Measurements from ENCODE around the gene NAALADL1. TPM values are rescaled to one million over a fixed set of nuclear protein-coding genes. Genes with fewer than 3 reads are reported as not detected.
A peak's percentile ranks its signal among the peaks of the same experiment; 100 is the strongest.
"Not testable (repeated sequence)": the region's sequence is repeated elsewhere in the genome, so short reads cannot be mapped to it uniquely, and the experiment has no call there.

The NAALADL1 gene
- polyA plus RNA-seq, 3 donors, result 8.7 to 13.5 (median 11.3) TPM

DNA sequence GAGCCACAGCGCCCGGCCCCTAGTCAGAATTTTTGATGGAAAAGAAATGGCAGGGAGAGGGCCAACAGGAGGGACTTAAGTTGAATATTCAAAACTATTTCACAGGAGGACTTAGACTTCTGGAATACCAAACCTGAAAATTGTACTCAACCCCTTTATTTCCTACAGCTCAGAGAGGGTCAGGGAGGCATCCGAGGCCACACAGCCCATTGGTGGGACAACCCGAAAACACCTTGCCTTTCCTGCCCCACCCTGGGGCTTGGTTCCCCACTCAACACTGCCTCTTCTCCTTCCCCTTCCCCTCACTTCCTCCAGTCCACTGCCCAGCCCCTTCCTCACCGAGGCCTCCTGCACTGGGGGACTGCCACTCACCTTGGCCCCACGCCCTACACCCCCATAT lies 1.4 kb downstream of the NAALADL1 start:
- DNase-seq, result no peak

DNA sequence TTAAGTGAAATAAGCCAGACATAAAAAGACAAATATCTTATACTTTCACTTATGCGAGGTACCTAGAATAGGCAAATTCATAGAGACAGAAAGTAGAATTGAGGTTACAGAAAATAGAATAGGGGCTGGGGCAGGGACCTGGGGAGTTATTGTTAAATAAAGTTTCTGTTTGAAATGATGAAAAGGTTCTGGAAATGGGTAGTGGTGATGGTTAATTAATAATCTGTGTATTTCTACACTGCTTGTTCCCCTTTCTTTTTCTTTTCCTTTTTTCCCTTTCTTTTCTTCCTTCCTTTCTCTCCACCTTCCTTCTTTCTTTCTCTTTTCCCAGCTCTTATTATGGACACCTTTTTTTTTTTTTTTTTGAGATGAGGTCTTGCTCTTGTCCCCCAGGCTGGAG lies 2.8 kb downstream of the NAALADL1 start:
- DNase-seq, result no peak

DNA sequence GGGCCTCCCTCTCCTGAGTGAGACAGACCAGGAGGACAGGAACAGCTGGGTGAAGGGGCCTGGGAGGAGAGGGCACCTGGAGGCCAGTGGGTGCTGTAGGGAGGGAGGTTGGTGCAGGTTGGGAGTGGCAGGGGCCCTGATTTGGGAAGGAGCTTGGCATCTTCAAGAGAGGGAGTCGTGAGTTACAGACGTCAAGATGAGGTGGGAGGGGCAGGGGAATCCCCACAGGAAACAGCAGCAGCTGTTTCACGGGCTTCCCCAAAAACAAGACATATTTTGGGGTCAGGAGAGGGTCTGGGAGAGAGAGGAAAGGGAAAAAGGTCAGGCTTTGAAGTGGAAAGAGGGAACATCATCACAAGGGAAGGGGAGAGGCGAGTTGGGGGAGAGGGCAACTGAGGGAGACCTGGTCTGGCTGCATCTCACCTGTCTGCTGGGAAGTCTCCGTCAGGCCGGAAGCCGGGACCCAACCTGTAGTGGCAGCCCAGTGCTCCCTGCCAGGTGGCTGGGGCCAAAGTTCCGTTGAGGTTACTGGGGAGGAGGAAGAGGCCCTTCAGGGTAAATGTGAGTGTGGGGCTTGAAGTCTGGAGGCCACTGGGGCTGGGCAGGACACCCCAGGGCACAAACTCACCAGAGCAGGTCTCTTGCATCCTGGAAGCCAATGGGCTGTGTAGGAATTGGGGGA lies 4.4 kb downstream of the NAALADL1 start:
- DNase-seq, result no peak

DNA sequence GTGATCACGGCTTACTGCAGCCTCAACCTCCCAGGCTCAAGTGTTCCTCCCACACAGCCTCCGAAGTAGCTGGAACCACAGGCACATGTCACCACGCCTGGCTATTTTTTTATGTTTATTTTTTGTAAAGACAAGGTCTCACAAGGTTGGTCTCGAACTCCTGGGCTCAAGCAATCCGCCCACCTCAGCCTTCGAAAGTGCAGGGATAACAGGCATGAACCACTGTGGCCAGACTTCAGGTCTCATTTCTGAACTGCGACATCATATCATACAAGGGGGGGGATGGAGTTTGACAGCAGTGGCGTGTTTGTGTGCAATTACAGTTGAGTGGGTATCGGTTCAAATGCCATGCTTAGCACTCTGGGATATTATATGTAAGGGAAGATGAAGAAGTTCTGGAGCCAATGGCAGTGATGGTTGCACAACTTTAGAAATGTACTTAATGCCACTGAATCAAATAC lies 6.9 kb downstream of the NAALADL1 start:
- no peak for DNase-seq

DNA sequence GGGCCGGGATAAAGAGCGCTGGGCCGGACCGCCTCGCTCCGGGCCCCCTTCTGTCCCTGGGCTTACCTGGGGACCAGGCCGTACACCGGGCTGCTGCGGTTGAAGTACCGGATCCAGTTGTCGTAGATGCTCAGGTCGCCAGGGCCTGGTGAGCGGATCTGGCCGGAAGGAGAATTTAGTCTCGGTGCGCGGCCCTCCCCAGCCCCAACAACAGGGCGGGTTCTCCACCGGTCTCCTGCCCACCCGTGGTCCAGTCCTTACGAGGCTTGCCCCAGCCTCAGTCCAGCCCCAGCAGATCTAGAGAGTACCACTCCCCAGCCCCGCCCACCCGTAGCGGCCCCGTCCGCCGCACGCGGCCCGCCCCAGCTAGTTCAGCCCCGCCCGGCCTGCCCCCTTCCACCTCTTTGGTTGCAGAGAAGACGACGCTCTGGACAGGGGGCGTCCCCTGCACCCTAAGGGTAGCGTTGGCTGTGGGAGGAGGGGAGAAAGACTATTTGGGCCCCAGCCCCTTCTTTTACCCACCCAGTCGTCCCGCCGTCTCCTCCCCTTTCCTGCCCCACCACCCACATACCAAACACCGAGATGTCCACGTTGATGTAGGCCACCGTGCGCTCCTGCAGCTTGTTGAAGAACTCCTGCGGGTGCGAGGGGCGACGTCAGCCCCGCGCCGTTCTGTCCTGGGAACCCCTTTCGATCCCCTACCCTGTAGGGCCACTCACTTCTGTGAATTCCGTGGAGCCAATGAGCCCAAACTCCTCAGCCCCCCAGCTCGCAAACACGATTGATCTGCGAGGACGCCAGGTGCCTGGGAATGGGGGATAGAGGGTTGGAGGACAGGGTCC lies 10.6 kb downstream of the NAALADL1 start:
- DNase-seq, result no peak

DNA sequence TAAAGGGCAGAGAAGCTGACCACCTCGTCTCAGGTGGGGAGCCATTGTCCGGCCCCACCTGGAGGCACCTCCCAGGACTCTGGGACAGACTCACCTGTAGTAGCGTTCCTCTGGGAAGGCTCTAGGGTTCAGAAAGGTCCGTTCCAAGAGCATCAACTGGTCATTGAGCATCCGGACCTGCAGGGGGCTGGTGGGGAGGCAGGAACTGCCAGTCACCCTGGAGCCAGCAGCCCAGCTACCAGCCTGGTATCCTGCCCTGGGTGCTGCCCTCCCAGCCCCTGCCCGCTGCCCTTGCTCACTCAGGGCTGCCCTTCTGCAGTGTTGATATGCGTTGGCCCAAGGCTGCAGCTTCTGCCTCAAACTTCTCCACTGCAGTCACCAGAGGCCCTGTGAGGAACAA lies 12.6 kb downstream of the NAALADL1 start:
- DNase-seq, result no peak

DNA sequence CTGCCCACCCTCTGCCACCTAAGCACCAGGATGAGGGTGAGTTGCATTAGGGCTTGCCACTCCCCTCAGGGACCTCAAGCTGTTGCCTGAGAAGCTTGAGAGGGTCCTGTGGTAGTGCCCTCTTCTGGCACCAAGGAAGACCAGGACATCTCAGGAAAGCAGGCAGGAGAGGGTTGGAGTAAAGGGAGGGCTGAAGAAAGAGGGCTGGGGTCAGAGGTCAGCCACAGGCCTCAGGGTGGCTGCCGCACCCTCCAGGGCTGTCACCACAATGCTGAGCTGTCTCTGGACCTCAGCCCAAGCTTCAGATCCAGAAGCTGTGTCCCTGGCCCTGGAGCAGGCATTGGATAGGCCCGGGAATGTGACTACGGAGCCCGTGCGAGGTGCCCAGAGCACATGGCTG lies 13.3 kb downstream of the NAALADL1 start:
- no peak for DNase-seq

DNA sequence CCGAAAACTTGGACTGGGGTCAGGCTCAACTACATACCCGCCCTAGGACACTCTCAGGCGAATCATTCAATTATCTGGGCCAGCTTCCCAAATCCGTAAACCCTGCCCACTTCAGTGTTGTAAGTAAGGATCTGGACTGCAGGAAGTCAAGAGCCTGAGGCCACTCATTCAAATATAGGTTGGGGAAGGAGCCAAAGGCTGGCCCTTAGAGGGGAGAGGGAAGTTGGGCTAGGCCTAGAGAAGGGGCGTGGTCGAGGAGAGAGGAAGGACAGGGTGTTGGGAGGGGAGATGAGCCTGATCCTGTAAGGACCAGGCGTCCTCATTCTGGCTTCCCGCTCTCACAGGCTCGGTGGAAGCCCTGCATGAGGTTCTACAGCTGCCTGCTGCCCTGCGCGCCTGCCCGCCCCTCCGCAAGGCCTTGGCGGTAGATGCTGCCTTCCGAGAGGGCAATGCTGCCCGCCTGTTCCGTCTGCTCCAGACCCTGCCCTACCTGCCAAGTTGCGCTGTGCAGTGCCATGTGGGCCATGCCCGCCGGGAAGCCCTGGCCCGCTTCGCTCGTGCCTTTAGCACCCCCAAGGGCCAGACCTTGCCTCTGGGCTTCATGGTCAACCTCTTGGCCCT lies 14.4 kb downstream of the NAALADL1 start:
- DNase-seq, result no peak

DNA sequence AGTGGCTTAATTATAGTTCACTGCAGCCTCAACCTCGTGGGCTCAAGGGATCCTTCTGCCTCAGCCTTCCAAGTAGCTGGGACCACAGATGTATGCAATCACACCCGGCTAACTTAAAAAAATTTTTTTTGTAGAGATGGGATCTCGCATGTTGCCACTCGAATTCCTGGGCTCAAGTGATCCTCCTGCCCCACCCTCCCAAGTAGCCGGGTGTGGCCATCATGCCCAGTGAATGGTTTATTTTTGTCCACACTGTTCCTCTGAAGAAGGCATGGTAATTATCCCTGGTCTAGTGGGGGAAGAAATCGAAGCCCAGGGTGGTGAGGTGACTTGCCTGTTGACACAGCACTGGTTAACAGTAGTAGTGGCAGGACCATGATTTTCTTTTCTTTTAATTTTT lies 15.5 kb downstream of the NAALADL1 start:
- no peak for DNase-seq

DNA sequence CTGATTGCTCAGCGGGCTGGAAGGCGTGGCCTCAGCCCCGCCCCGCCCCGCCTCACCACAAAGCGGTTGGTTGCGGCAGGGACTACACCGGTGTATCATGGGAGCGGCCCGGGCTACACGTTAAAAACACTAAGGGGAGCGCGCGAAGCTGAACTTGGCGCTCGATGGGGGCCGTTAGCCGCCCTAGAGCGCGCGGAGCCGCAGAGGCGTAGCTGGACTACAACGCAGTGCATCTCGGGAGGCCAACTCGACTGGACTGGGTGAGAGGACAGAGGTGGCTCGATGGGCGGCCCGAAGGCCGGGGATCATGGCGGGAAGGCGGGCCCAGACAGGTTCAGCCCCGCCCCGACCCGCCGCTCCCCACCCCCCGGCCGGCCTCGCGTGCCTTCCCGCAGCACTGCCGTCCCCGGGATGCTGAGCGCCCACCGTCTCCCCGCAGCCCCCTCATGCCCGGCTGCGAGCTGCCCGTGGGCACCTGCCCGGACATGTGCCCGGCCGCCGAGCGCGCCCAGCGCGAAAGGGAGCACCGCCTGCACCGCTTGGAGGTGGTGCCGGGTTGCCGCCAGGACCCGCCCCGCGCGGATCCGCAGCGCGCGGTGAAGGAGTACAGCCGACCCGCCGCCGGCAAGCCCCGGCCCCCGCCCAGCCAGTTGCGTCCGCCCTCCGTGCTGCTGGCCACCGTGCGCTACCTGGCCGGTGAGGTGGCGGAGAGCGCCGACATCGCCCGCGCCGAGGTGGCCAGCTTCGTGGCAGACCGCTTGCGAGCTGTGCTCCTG lies 17.3 kb downstream of the NAALADL1 start, which contains the start of gene SAC3D1:
Gene SAC3D1 (plus strand): TSS at position 364 of the 776 bp plus-strand sequence. CDS start 83 bp downstream, at position 447.
- DNase-seq, result peak; percentile 93

DNA sequence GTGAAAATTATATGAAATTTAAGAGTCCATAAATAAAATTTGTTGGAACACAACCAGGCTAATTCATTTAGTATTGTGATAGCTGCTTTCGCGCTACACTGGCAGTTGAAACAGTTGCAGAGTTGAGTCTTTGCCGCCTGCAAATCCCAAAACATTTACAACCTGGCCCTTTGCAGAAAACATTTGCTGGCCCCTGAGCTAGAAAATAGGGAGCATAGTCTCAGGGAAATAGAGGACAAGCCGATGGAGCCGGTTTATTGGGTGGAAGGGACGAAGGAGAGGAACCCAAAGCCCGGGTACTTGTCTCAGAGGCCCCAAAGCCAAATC lies 17.9 kb downstream of the NAALADL1 start:
- DNase-seq, result no peak

DNA sequence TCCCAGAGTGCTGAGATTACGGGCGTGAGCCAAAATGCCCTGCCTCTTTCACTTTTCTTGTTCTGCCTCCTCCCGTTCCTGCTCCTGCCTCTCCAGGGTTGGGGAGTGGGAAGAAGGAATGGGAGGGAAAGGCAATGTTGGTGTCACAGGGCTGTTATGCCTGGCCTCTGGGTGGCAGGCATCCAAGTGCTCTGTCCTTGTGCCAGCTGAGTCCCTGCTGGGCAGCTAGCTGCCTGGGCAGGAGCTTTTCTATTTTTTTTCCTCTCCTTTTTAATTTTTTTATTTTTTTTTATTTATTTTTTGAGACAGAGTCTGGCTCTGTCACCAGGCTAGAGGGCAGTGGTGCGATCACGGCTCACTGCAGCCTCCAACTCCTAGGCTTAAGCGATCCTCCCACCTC lies 21.4 kb downstream of the NAALADL1 start:
- no peak for DNase-seq

DNA sequence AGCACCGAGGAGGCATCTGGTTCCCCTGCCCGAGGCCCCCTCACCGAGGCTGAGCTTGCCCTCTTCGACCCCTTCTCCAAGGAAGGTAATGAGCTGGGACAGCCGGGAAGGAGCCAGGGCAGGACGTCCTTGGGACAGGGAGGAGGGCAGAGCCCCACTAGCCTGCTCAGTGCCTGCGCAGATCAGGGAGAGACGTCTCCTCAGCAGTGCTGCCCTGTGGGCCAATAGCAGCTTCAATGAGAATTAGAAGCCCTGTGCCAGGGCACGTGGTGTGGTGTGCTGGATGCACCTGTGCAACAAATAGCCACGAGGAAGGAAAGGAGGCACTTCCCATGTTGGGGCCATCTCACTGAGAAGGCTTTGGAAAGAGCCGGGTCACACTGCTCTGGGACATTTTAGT lies 22.8 kb downstream of the NAALADL1 start:
- no peak for DNase-seq

DNA sequence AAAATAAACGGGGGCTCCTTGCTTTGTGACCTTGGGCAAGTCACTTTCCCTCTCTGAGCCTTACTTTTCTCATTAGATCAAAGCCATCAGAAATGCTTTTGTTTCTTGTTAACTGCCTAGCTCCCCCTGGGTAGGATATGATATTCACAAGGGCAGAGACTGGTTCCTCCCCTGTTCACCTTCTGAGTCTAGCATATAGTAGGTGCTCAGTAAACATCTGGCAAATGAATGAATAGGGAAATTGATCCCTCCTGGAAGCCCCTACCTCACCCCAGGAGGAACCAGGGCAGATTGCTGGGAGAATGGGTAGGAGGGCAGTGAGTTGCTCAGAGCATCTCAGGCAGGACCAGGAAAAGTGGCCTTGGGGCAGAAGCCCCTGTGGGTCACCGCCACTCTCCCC lies 23.9 kb downstream of the NAALADL1 start:
- DNase-seq, result no peak

DNA sequence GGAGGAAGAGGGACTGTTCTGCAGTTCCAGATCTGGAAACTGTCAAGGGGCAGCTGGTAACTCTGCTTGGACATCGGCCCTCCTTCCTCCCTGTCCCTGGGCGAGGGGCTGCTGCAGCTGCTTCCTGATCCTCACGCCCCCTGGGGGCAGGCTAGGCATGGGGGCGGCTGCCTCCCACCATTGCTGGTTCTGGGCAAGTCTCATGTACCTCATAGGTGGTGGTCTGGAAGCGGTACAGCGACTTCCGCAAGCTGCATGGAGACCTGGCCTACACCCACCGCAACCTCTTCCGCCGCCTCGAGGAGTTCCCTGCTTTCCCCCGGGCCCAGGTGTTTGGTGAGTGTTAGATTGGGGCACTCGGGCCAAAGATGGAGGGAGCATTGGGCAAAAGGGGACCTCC lies 26.1 kb downstream of the NAALADL1 start:
- no peak for DNase-seq

DNA sequence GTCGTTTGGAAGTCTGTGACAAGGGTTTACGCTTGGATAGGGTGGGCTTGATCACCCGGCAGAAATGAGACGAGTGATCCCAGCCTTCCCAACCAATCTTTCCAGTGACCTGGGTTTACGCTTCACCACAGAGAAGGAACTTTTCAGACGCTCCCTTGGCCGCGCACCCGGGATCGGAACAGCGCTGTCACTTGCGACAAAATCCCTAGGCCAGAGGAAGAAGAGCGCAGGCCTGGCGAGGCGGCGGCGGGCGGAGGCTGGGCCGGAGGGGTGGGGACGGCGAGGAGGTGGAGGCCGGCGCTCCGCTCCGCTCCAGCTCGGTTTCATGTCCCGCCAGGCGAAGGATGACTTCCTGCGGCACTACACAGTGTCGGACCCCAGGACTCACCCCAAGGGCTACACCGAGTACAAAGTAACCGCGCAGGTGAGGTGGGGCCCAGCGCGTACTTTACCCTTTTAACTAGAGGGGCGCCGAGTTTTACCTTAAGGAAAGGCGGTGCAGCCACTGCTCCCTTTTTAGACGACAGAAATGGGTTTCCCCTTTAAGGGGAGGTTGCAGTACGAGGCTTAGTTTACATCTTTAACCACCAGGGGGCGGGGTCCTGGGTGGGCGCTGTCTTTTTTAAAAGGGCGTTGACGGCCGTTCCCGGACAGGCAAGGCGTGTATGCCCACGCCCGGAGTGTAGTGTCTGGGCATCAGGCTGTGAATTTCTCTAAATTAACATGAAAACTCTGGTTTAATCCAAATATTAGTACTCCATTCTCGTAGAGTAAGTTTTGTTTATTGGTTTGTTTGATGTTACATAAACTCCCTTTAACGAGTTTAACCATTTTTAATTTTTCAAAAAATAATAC lies 30.9 kb downstream of the NAALADL1 start, which contains the start of gene SNX15:
Gene SNX15 (plus strand): TSS at position 227 of the 855 bp plus-strand sequence. CDS start 99 bp downstream, at position 326.
- DNase-seq, result peak; percentile 98

DNA sequence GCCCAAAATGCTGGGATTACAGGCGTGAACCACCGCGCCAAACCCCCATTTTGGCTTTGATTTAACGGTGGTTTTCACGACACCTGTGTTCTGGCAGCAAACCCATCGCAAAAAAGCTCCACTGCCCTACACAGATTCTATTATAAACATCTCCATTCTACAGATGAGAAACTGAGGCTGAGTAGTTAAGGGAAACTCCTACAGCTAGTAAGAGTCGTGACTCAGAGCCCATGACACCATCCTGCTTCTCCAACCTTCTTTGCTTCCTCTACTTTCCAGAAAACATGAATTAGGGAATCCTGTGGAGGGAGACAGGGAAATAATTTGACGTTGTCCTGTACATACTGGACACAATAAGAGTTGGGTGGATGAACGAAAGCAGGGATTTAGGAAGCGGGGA lies 31.5 kb downstream of the NAALADL1 start:
- no peak for DNase-seq

DNA sequence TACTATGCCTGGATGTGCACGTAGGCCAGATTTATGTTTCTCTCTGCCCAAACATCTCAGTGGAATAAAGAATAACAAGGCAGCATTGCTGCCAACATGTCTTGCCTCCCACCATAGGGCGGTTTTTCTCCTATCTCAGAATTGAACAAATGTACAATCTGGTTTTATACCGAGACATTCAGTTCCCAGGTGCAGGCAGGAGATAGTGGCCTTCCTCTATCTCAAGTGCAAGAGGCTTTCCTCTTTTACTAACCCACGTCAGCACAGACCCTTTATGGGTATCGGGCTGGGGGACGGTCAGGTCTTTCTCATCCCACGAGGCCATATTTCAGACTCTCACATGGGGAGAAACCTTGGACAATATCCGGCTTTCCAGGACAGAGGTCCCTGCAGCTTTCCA lies 34.9 kb downstream of the NAALADL1 start:
- DNase-seq, result not testable (repeated sequence)

DNA sequence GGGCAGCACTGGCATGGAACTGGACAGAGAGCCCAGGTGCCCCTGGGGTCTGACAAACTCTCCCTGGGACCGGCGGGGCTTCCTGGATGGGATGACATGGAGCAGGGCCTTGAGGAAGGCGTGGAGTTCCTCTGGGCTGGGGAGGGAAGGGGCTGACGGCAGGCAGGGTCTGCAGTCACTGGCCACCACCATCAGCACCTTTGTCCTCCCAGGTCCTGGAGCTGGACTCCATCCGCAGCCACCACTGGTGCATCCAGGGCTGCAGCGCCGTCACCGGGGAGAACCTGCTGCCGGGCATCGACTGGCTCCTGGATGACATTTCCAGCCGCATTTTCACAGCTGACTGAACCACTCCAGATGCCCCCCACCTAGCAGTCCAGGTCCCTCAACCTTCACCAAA lies 36.8 kb downstream of the NAALADL1 start:
- DNase-seq, result no peak

DNA sequence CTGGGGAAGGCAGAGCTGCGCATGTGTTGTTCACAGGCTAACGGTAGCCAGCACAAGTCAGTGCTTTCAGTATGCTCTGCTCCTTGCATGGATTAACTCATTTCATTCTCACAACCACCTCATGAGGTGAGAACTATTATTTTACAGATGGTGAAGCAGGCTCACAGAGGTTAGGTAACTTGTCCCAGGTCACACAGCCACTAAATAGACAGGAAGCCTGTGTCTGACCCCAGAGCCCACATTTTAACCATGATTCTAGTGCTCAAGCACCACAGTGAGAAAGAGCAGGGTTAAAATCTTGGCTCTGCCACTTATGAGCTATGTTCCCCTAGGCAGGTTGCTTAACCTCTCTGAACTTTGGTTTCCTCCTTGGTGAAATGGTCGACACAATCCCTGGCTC lies 37.4 kb downstream of the NAALADL1 start:
- DNase-seq, result no peak

DNA sequence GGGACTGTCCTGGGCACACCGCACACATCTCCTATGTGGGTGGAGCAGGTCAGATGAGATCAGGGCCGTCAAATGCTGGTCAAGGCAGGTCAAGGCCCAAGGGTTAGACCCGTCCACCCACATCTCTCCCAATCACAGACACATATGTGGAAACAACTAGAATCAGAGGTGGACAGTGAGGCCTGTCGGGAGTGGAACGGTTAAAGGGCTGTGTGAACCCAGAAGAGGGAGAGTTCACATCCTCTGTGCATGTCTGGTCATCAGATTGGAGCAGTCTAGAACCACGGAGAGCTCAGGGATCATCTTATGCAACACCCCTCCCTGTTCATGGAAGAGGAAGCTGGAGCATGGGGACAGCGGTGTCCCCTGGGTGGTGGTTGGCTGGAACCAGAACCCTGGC lies 38.5 kb downstream of the NAALADL1 start:
- DNase-seq, result no peak
